PC-9 (cell line): Measurements from ENCODE around the gene MTARC2. TPM values are rescaled to one million over a fixed set of nuclear protein-coding genes. Genes with fewer than 3 reads are reported as not detected.

Source experiments
- BruUV-seq: library from RNA; stranded (reverse); fragments of 400-500 nt; replicated peaks from 2 replicates; lab custom pipeline; 2021; lab: Mats Ljungman, UMichigan
- CTCF ChIA-PET: fragments of 300-600 bp; sonication (Branson Sonifier 250); formaldehyde crosslinking; loops from one replicate; lab custom pipeline; 2022; ENCODE audit warnings: antibody characterized with exemption; lab: Charles Lee
- POLR2A ChIA-PET: fragments of 300-600 bp; sonication (Branson Sonifier 250); formaldehyde crosslinking; loops from one replicate; lab custom pipeline; 2022; ENCODE audit warnings: antibody characterized with exemption; ENCODE audit not compliant: unreplicated experiment; lab: Charles Lee
- DNase-seq, 2 experiments: peaks; one replicate each; pipeline versions ENCODE4 v3.0.0 to v3.0.0-alpha.2; 2015 to 2022; ENCODE audit warnings: mixed read lengths in 1 of 2
- H2AFZ ChIP-seq: fragments of 200-600 bp; sonication (generic); 2 replicates; pipeline ENCODE4 v1.8.1; 2017; ENCODE audit warnings: antibody characterized with exemption
- H3F3A ChIP-seq: fragments of 200-600 bp; sonication (generic); 2 replicates; pipeline ENCODE4 v1.8.1; 2017; ENCODE audit warnings: antibody characterized with exemption, mild to moderate bottlenecking, low read depth; ENCODE audit not compliant: insufficient read depth
- H3K27ac ChIP-seq: fragments of 200-600 bp; sonication (generic); 2 replicates; pipeline ENCODE4 v1.6.1; 2016; ENCODE audit warnings: mixed run types
- H3K27me3 ChIP-seq: fragments of 200-600 bp; sonication (generic); 2 replicates; pipeline ENCODE4 v1.6.1; 2016; ENCODE audit warnings: low read depth, mixed run types; ENCODE audit not compliant: insufficient read depth
- H3K36me3 ChIP-seq: fragments of 200-600 bp; sonication (generic); 2 replicates; pipeline ENCODE4 v1.6.1; 2016; ENCODE audit warnings: low read depth, mixed run types
- H3K4me1 ChIP-seq: fragments of 200-600 bp; sonication (generic); replicated peaks from 2 replicates; pipeline ENCODE4 v1.6.1; 2016; ENCODE audit warnings: mixed run types; ENCODE audit not compliant: insufficient read depth
- H3K4me2 ChIP-seq: fragments of 200-600 bp; sonication (generic); 2 replicates; pipeline ENCODE4 v1.6.1; 2017; ENCODE audit warnings: mixed run types
- H3K4me3 ChIP-seq: fragments of 200-600 bp; sonication (generic); 2 replicates; pipeline ENCODE4 v1.6.1; 2016; ENCODE audit warnings: mixed run types
- H3K79me2 ChIP-seq: fragments of 200-600 bp; sonication (generic); 2 replicates; pipeline ENCODE4 v1.6.1; 2017; ENCODE audit warnings: low read depth, mixed run types
- H3K9me2 ChIP-seq: fragments of 200-600 bp; sonication (generic); 2 replicates; pipeline ENCODE4 v1.8.1; 2017; ENCODE audit warnings: mild to moderate bottlenecking; ENCODE audit not compliant: insufficient read depth
- H3K9me3 ChIP-seq: fragments of 200-600 bp; sonication (generic); 2 replicates; pipeline ENCODE4 v1.8.1; 2016; ENCODE audit warnings: low read depth; ENCODE audit not compliant: insufficient read depth
- H4K20me1 ChIP-seq: fragments of 200-600 bp; sonication (generic); 2 replicates; pipeline ENCODE4 v1.8.1; 2017; ENCODE audit not compliant: insufficient read depth
- EZH2 ChIP-seq: fragments of 200-600 bp; sonication (generic); IDR thresholded peaks from 2 replicates; pipeline ENCODE4 v1.8.0; 2017; ENCODE audit warnings: antibody characterized with exemption, low read depth
- intact Hi-C: fragments of 100-400 bp; cut with micrococcal nuclease; formaldehyde crosslinking; loops from one replicate; pipeline ENCODE4 v1.10.0; 2022; ENCODE audit not compliant: unreplicated experiment
- total RNA-seq: library from RNA; stranded (reverse); gene quantifications from 2 replicates; pipeline ENCODE4 v1.2.3, GENCODE V29; 2021
- TF ChIP-seq, protein P1 (sequence below): fragments of 200-600 bp; sonication (generic); conservative IDR thresholded peaks from 2 replicates; pipeline ENCODE4 v1.6.1; 2017; ENCODE audit warnings: mixed run types, antibody characterized with exemption, mild to moderate bottlenecking, moderate library complexity

The MTARC2 gene
- total RNA-seq, 1 experiment from 2014 or later: 23.1 TPM

DNA sequence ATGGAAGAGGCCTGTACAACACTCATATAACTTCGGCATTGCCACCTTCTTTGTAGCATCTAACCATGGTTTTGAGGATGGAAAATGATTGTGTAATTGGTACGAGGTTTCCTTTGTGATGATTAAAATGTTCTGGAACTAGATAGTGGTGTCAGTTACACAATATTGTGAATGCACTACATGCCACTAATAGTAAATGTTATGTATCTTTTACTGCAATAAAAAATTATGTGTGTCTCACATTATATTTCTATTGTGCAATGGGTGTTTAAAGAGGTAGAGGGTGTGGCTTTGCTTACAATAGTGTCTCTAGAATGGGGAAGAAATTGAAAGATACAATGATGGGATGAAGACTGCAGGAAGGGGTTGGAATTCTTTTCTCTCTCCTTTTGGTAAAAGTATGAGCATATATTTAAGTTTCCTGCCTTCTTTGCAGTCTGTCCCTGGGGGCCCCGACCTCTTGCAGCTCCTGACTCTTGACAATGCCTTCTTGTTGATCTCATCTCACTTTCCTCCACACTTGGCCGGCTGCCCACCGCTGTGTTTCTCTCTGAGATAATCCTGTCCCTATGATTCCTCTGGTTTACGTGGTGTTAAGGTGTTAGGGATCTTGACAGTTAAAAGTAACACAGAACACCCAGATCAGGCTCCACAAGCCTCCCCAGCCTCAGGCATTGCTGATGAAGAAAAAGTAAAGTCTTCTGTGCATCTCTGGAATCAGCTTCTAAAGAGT, 77.9 kb downstream of the MTARC2 start:
- ChIA-PET CTCF (no interaction called here), POLR2A (no interaction called here)
- Histone ChIP-seq H3K27ac (no peak overlapping the region), H3K4me3 (no peak overlapping the region), H3K9me2 (no peaks in the 10 kb centered on the region), H4K20me1 (no peaks in the 10 kb centered on the region), H3K9me3 (no peaks in the 10 kb centered on the region), H2AFZ (no peak overlapping the region), H3K4me2 (no peak overlapping the region), H3K27me3 (no peaks in the 10 kb centered on the region), H3K79me2 (no peaks in the 10 kb centered on the region), H3F3A (no peaks in the 10 kb centered on the region), H3K36me3 (no peaks in the 10 kb centered on the region), H3K4me1 (no peaks in the 10 kb centered on the region)
- BruUV-seq: no TSS peak
- no peak for DNase-seq
- intact Hi-C loops: no loop called here
- no peak for TF ChIP-seq EZH2
- TF ChIP-seq, protein P1, sequence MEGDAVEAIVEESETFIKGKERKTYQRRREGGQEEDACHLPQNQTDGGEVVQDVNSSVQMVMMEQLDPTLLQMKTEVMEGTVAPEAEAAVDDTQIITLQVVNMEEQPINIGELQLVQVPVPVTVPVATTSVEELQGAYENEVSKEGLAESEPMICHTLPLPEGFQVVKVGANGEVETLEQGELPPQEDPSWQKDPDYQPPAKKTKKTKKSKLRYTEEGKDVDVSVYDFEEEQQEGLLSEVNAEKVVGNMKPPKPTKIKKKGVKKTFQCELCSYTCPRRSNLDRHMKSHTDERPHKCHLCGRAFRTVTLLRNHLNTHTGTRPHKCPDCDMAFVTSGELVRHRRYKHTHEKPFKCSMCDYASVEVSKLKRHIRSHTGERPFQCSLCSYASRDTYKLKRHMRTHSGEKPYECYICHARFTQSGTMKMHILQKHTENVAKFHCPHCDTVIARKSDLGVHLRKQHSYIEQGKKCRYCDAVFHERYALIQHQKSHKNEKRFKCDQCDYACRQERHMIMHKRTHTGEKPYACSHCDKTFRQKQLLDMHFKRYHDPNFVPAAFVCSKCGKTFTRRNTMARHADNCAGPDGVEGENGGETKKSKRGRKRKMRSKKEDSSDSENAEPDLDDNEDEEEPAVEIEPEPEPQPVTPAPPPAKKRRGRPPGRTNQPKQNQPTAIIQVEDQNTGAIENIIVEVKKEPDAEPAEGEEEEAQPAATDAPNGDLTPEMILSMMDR: no peak

DNA sequence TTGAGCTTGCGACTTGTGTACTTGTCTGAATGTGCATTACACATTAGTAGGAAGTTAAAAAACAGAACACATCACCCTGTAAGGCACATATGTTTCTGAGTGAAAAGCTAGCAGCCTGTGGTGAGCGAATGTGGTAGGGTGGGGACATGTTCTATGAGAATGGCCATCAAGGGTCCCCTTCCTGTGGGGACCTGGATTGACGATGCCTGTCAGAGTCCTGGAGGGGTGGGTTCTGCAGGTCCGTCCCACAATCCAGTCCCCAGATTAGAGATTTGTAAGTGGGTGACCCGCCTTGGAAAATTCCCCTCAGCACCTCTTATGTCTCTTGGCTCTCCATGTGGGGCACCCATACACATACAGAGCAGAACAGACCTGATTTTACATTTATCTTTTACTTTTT, 78.6 kb downstream of the MTARC2 start:
- H3K36me3 ChIP-seq: no peaks in the 10 kb centered on the region
- no peaks in the 10 kb centered on the region for H3K27me3 ChIP-seq
- H3K4me1 ChIP-seq: no peaks in the 10 kb centered on the region
- CTCF ChIA-PET: no interaction called here
- no peak overlapping the region for H3K4me3 ChIP-seq
- no peak overlapping the region for H2AFZ ChIP-seq
- no peaks in the 10 kb centered on the region for H3K9me3 ChIP-seq
- no peak for TF ChIP-seq EZH2
- TF ChIP-seq, protein P1: no peak
- DNase-seq: no peak
- no peaks in the 10 kb centered on the region for H3K9me2 ChIP-seq
- intact Hi-C loops: no loop called here
- no peak overlapping the region for H3K27ac ChIP-seq
- no peak overlapping the region for H3K4me2 ChIP-seq
- no peaks in the 10 kb centered on the region for H3K79me2 ChIP-seq
- no peaks in the 10 kb centered on the region for H3F3A ChIP-seq
- no peaks in the 10 kb centered on the region for H4K20me1 ChIP-seq
- no TSS peak for BruUV-seq
- POLR2A ChIA-PET: no interaction called here

DNA sequence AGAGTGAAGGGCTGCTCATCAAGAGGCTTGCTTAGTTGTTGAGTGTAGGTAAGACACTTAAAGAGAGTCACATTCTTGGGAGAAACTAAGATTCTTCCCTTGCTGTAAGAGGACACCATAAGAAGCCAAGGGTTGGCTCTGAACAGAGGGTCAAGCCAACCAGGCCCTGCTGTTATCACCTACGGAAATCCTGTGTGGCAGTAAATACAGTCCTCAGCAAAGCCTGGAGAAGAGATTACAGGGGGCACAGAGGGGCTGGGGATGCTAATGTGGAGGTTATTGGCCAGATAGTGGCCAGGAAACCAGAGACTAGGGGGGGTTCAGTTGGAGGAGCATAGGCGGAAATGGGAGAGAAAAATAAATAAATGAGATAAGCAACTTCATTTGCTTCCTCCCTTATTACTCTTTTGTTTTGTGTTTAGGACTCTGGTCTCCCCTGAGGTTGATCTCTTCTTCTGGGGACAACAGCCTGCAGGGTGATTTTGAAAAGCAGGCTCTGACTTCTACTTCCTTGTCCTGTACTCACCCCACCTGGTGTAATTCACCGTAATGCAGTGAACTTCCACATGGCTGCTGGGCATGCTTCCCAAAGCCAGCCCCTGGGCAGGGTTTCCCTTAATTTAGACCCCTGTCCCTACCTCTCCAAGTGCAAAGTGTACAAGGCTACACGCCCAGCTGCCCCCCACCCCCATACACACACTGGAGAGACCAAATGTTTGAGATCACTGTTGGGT, 79.5 kb downstream of the MTARC2 start:
- Histone ChIP-seq H3K4me1 (no peaks in the 10 kb centered on the region), H3K4me3 (no peak overlapping the region), H3K79me2 (no peaks in the 10 kb centered on the region), H4K20me1 (no peaks in the 10 kb centered on the region), H3F3A (no peaks in the 10 kb centered on the region), H3K27me3 (no peaks in the 10 kb centered on the region), H3K27ac (no peak overlapping the region), H3K36me3 (no peaks in the 10 kb centered on the region), H3K4me2 (no peak overlapping the region), H3K9me2 (no peaks in the 10 kb centered on the region), H3K9me3 (no peaks in the 10 kb centered on the region), H2AFZ (no peak overlapping the region)
- no peak for DNase-seq
- POLR2A ChIA-PET: no interaction called here
- TF ChIP-seq, protein P1: no peak
- no peak for TF ChIP-seq EZH2
- intact Hi-C loops: no loop called here
- BruUV-seq: no TSS peak
- CTCF ChIA-PET: interaction anchor here (0.6 kb wide), 1 partner anchor 853 kb away, joined by 3 read pairs; no protein-coding TSS in a partner anchor
